AG08396 (cell line): Measurements from ENCODE around the gene DPP9.
A peak's percentile ranks its signal among the peaks of the same experiment; 100 is the strongest.

Source experiments
- DNase-seq: peaks from one replicate; pipeline ENCODE4 v3.0.0; 2012; ENCODE audit warnings: low spot score, mixed read lengths

The DPP9 gene

DNA sequence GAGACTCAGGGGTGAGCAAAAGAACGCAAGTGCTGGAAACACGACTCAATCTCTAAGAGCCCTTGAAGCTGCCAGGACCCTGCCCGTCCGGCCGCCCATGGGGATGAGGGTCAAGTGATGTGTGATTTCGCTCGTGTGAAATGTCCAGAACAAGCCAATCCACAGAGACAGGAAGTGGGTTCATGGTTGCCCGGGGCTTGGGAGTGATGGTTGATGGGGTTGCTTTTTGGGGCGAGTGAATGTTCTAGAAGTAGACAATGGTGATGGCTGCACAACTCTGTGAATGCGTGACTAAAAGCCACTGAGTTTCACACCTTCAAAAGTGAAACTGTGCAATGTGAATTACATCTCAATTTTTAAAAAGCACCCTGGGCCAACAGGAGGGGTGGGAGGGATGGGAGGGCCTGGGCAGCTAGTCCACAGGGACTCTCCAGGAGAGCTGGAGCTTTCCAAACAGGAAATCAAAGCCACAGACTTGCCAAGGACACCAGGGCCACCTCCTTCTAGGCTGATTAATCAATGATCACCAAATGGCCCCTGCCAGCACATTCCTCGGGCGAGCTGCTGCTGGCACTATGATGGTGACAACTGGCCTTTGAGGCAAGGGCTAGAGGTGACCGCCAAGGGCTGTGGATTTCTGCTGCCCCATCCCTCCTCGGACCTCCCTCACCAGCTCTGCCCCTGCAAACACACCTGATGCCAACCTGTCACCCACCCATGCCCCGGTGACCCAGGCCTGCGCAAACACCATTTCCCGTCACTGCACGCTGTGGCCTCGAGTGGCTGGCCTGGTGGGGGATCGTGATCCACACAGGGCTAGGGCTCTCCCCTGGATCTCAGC is 14.0 kb downstream of the DPP9 start:
- DNase-seq: no peak

DNA sequence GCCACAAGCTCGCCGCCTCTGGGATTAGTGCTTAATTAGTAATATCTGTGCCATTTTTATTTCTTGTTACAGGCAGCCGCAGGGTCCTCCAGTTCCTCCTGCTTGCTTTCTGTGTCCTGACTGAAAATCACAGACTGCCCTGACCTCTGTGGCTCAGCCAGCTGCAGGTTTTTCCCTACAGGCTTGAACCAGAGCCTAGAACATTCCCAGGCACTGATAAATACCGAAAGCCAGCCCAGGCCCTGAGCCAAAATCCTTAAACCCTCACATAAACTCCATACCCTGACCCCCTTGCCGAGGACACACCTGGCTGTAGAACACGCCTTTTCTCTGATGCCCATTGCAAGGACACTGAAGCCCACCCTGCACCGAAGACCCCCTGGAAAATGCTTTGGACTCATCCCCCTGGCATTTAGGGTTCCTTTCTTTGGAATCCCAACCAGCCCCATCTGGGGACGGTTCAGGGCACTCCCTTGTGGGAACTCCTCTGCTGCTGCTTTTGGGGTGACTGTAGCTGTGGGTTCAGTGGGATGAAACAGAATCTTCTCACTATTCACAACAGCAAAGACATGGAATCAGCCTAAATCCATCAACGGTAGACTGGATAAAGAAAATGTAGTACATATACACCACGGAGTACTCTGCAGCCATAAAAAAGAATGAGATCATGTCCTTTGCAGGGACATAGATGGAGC is 15.5 kb downstream of the DPP9 start:
- peak; percentile 50 for DNase-seq

DNA sequence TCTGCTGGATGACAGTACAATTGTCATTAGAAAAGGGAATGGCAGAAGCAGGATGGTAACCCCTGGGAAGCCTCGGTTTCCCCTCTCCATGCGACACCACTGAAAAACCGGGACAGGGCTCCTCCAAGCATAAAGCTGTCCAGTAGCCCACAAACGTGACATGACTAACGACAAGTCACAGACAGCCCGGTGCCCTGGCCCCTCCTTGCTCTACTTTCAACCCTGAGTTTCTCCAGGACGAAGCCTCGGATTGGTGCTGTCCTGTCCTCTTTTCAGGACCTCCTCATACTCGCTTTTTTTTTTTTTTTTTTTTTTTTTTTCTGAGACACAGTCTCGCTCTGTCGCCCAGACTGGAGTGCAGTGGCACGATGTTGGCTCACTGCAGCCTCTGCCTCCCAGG is 16.3 kb downstream of the DPP9 start:
- no peak for DNase-seq

DNA sequence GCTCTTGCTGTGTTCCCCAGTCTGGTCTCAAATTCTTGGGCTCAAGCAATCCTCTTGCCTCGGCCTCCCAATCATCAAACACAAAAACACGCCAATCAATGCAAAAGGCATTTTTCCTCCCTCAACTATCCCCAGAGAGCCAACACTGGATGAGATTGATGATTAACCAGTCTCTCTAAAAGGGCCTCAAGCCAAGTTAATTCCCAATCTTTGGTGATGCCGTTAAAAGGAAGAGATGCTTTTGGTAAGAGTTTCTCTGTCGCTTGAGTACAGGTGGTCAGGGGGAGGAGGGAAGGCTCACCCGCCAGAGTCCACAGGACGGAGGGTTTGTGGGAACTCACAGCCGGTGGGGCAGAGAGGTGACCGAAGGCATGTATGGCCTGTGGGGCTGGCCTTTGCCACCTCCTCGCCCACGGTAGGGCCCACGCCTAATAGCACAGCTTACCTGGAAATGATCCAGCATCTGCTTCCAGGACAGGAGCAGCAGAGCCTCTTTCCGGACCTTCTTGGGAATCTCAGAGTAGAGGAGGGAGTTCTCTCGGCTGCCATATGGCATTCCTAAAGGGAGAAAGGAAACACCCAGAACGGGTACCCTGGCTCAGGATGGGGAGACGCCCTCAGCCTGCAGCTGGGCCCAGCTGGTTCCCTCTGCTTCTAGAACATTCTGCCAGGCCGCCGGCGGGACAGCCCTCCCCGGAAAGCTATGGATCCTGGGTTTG is 18.1 kb downstream of the DPP9 start:
- no peak for DNase-seq

DNA sequence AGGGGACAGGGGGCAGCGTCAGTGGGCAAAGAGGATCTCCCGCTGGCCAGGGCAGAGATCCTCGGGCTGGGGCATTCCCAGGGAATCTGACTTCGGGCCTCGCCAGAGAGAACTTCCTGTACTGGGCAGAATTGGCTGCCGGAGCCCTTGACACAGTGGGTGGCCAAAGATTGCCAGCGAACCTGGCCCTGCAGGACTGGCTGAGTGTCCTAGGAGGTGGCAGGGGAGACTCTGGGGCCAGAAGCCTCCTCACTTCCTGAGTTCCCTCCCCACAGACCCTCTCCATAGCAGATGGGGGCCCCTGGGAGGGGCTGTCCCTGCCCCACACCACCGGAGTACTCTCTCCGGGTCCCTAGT is 19.3 kb downstream of the DPP9 start:
- no peak for DNase-seq

DNA sequence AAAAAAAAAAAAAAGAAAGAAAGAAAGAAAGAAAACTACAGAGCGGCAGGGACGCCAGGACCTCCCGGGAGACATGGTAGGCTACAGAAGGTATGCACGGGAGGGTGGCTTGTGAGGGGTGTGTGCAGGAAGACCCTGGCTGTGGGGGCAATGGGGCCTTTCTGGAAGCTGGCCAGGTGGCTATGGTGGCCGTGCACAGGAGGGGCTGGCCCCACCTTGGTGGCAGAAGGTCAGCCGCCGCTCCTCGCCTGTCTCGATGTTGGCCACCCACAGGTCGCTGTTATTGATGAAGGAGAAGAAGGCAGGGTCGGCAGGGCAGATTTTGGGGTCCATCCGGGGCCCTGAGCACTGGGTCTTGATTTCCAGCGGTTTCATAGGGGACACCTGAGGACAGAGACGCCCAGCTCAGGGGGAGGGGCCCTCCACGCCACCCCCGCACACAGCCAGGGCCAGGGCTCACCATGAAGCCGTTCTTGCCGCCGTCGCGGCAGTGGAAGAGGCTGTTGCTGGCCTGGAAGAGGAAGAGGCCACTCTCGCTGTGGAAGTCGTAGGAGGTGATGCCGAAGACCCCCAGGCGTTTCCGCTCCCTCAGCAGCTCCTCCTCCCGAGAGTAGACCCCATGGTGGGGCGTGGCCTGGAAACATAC is 19.8 kb downstream of the DPP9 start:
- DNase-seq: no peak

DNA sequence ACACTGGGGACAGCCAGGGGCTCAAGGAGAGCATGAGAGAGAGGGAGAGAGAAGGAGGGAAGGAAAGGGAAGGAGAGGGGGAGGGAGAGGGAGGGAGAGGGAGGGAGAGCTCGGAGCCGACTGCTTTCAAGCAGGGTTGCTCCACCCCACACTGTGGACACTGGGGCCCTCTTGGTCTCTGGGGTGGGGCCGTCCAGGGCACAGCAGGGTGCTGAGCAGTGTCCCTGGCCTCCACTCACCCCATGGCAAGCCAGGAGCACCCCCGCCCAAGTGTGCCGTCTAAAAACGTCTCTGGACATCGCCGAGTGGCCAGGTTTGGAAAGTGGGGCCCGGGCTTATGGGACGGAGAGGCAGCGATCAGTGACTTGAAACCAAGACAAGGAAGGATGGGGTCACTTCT is 20.9 kb downstream of the DPP9 start:
- no peak for DNase-seq

DNA sequence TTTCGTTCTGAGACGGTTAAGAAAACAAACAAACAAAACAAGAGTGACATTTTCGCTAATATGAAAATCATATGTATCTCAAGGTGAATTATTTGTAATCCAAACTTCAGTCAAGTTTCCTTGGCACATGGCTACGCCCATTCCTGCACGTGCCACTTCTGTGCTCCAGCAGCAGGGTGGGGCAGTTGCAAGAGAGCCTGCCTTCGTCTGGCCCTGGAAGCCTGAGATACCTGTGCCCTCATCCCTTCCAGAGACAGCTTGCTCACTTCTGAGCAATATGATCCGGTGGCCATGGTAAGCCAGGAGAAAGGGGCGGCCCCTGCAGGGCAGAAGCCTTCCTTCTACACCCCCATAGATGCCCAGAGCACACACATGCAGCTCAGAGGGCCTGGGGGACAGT is 22.1 kb downstream of the DPP9 start:
- DNase-seq: no peak

DNA sequence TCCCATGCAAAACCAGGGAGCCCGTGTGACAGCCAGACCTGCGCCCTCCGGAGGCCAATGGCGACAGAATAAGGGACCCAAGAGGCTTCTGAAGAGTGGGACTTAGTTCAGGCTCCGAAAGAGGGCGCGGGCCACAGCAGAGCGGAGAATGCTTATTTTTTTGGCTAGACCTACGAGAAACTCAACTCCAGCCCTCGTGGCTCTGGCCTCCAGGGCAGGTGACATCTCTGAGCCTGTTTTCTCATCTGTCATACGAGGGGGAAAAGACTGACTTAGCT is 23.0 kb downstream of the DPP9 start:
- no peak for DNase-seq

DNA sequence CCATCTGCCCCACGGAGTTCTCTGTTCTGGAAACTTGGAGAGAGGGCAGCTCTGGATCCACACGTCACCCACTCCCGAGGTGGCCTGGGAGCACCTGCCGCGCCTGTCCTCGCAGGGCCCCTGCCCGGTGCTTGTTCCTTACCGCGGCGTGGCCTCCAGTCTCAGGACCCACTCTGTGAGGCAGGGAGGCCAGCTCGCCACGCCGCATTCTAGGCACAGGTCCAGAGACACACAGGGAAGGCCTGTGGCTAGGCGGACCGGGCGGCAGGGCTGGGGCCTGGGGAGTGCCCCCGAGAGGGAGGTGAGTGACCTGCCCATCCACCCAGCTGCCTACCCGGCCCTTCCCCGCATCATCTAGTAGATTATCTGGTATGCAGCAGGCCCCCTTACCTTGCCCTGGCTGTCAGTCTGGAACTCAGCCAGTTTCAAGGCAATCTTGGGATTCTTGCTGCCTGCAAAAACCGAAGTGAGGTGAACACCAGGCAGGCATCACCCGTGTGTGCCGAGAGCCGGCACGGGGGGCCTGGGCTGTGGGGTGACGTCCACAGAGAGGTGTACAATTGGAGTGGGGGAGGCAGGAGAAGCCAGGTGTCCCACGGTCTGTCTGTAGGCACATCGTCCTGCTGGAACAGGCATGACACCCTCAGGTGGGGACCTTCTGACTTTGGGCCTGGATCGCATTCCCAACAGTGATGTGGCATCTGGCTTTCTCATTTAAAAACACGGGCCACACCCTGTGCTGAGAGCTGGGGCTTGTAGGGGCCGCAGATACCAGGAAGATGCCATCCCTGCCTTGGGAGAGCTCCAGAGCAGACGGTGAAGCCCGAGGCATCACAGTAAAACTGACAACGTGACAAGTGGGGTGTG is 23.6 kb downstream of the DPP9 start:
- no peak for DNase-seq

DNA sequence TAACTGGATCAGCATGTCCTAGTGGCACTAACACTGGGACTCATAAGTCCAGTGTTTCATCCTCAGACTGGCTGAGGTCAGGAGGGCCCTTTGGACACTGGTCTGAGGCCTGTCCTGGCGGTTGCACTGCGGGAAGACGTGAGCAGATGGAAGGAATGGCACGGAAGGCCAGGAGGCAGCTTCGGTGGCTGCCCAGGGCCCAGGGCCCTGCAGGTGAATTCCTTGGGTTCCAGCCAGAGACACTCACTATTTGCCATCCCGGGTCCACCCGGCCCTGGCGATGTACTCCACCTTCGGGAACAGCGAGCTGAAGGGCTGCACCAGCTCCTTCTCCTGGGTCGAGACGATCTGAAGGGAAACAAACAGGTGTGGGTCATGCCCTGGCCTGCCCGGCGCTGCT is 26.3 kb downstream of the DPP9 start:
- DNase-seq: no peak

DNA sequence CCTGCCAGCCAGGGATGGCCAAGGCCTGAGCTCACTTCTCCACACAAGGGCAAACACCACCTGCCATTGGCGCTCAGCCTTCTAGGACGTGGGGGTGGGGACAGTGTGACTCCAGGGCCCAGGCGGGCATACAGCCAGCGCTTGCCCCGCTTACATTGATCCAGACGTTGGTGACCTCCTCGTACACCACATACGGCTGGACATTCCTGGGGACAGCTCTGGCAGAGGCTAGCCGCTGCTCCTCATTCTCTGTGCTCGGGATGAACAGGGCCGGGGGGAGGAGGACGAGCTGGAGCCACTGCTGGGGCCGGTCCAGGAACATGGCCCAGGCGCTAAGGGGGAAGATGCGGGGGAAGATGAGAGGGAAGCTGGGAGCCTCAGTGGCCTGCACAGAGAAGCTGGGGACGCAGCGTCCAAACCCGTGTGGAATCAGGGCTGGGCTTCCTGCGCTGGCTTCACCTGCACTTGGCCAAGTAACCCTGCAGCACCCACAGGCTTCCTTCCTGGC is 28.4 kb downstream of the DPP9 start:
- DNase-seq: no peak

DNA sequence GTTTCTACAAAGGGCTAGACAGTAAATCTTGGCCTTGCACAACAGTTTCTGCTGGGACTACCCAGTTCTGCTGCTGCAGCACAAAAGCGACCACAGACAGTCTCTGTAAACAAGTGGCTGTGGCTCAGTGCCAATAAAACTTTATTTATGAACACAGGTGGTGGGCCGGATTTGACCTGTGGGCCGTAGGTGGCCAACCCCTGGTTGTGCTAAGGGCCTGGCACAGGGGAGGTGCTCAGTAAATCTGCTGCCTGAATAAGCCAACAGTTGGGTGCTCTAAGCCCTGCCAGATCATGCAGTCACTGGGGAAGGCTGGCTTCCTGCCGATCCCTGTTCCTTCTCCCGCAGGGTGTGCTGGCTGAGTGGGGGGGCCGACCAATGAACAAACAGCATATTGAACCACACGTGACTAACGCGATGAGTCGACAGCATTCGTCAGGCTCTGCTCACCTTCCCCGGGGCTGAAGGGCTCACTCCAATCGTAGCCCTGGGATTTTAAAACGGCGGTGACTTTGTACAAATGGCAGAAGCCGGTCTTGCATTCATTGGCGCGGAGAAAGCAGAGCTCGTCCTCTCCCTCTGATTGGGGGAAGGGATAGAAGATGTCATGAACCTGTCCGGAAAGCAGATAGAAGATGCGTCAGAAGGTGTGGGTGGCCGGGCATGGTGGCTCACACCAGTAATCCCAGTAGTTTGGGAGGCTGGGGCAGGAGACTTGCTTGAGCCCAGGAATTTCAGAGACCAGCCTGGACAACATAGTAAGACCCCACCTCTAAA is 29.2 kb downstream of the DPP9 start:
- DNase-seq: peak; percentile 93

DNA sequence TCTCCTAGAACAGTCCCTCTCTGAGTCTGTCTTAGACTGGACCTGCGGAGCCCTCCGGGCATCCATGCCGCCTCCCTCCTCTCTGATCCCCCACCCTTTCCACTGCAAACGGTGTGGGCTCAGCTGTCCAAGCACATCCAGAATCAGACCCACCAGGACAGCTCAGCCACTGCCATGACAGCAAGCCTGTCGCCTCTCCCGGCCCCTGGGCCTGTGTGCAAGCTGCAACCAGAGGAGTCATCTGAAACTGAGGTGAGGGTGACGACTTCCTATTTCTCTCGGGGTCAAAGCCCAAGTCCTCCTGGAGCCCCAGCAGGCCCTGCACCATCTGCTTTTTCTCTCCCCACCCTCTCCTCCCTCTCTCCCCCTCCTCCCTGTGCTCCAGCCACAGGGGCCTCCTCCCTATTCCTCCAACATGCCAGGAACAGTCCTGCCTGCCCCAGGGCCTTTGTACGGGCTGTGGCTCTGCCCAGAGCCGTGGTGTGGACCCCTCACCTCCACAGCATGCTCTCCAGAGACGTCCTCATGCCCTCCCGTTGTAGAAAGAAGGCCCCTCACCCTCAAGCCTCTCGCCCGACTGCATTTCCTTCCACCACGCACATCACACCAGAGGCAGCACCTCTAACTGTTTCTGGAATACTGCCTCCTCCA is 30.0 kb downstream of the DPP9 start:
- no peak for DNase-seq

DNA sequence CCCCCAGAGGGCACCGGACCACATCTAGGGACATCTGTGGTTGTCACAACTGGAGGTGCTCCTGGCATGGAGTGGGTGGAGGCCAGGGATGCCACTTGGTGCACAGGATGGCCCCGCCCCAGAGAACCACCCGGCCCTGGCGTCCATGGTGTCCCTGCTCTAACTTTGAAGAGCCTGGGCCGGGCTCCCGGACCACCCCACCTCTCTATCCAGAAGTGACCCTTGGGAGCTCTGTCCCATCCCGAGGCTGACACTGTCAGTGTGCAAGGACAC is 30.6 kb downstream of the DPP9 start:
- no peak for DNase-seq

DNA sequence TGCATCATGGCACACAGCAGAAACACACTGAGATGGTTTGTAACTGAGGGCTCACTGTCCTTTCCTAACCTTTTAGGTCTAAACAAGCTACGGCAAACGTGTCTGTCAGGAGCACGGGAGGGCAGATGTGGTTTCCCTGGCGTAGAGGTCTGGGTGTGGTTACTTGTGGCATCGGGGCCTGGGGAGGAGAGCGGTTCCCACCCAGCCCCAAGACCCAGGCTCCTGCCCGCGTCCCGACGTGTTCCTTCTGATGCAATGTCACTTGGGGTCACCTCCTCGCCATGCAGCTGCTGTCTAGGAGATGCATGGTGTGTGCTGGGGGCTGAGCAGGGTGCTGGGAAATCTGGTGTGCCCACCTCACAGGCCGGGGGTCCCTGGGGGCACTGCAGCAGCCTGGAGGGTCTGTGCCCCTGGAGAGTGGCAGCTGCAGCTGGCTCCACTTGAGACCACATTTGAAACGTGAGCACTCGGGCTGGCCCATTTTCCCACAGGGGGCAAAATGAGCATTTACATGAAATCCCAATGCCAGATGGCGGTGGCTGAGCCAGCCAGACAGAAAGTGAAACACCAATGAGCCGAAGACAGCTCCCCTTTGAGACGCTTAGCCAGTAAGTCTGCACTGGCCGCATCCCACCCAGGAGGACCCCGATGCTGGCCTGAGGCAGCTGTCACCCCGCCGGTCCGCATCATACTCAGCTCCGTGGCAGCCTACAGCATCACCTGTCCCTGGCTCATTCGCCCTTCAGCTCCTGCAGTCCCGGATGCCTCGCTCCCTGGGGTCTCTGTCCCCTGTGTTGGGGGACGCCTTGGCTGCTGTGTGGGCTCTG is 31.2 kb downstream of the DPP9 start:
- DNase-seq: no peak

DNA sequence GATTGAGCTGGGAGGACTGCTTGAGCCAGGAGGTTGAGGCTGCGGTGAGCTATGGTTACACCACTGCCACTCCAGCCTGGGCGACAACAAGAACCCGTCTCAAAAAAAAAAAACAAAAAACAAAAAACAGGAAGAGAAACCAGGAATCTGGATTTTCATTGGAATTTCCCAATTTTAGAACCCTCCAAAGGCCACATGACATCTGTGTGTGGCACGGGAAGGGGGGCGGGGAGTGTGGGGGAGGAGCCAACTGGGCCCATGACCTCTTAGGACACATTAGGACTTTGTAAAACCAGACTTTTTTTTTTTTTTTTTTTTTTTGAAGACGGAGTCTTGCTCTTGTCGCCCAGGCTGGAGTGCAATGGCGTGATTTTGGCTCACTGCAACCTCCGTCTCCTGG is 32.3 kb downstream of the DPP9 start:
- no peak for DNase-seq

DNA sequence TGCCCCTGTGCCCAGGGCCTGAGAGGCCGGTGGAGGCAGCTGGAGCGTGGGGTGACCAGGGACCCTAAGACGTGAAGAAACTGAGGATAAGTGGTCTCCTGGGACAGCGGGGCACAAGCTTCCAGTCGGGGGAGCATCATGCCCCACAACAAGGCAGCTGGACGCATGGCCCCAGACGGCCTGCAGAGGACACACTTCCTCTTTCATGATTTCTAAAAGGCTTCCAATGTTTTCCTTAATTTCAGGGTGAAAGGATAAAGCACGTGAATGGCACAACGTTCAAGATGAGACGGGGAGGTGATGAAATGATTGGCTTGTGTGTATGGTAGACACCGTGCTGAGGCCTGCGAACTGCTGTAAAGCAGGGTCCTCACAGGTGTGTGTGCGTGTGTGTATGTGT is 33.3 kb downstream of the DPP9 start:
- no peak for DNase-seq

DNA sequence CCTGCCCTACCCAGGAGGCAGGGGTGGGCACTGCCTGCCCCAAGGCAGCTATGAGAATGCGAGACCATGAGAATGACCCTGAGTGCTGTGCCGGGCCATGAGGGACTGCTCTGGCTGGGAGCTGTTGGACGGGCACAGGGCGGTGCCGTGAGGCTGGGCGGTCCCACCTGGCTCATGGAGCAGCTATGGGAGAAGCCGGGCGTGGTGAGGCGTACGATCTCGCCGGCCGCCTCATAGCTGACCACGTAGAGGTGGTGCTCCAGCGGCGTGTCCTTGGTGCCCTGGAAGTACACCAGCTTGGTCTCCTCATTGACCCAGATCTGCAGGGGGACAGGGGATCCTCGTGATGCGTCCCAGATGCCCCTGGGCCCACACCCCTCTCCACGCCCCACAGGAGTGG is 34.2 kb downstream of the DPP9 start:
- DNase-seq: no peak

DNA sequence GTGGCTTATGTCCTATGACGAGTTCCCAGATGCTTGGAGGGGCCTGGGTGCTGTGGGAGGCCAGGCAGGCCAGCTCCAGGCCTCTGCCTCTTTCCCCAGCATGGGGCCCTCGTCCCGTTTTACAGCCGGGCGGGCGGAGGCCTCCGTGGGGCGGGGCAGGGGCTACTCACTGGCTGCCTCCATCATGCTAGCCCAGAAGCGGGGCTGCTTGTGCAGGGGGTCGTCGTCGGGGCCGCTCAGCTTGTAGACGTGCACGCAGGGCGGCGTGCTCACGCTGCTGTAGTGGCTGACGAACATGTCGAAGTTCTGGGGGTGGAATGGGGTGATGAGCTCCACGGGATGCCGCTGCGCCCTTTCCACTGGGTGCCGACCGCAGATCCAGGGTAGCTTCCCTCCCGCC is 35.1 kb downstream of the DPP9 start:
- no peak for DNase-seq
